Activated CD4-positive, alpha-beta T cell treated with anti-CD3 and anti-CD28 coated beads for 36 hours (primary cell): Measurements from ENCODE around the gene GALNTL6. TPM values are rescaled to one million over a fixed set of nuclear protein-coding genes. Genes with fewer than 3 reads are reported as not detected.

ENCODE experiments used
- ATAC-seq: fragments of 200-7000 bp; cut with Tn5 transposase; one replicate; pipeline ENCODE4 v1.10.0; 2021; ENCODE audit warnings: mild to moderate bottlenecking, moderate library complexity
- CTCF ChIA-PET: fragments of 350-600 bp; sonication (Branson Sonifier 250); formaldehyde crosslinking; loops from one replicate; lab custom pipeline; 2021; ENCODE audit warnings: antibody characterized with exemption; lab: Charles Lee
- POLR2A ChIA-PET: fragments of 350-600 bp; sonication (Branson Sonifier 250); formaldehyde crosslinking; loops from one replicate; lab custom pipeline; 2021; ENCODE audit warnings: antibody characterized with exemption, inconsistent platforms; lab: Charles Lee
- DNase-seq: peaks from one replicate; pipeline ENCODE4 v3.0.0-alpha.2; 2020
- H3K27ac Mint-ChIP-seq: one replicate; pipeline ENCODE4 v1.8.0; 2021; ENCODE audit warnings: mixed read lengths
- H3K27me3 Mint-ChIP-seq: one replicate; pipeline ENCODE4 v1.8.0; 2021; ENCODE audit warnings: mixed read lengths
- H3K36me3 Mint-ChIP-seq: one replicate; pipeline ENCODE4 v1.8.0; 2021; ENCODE audit warnings: low read depth, mixed read lengths
- H3K4me1 Mint-ChIP-seq: one replicate; pipeline ENCODE4 v1.8.0; 2021; ENCODE audit warnings: mixed read lengths
- H3K4me3 Mint-ChIP-seq: one replicate; pipeline ENCODE4 v1.8.0; 2021; ENCODE audit warnings: mild to moderate bottlenecking, moderate library complexity, mixed read lengths
- H3K9me3 Mint-ChIP-seq: one replicate; pipeline ENCODE4 v1.8.0; 2021; ENCODE audit warnings: low read depth, mixed read lengths
- intact Hi-C, 2 experiments: fragments of 100-400 bp; cut with DNase I in 1 of 2; cut with micrococcal nuclease in 1 of 2; formaldehyde crosslinking; loops; one replicate each; pipeline versions ENCODE4 v1.14.2 to v1.15.1; 2022 to 2024; cut with DNase I, micrococcal nuclease
- total RNA-seq, 2 experiments: library from RNA; stranded (reverse); gene quantifications; one replicate each; pipeline ENCODE4 v1.2.3, GENCODE V29; 2021

The GALNTL6 gene
- total RNA-seq, 2 experiments from 2014 or later = not detected

DNA sequence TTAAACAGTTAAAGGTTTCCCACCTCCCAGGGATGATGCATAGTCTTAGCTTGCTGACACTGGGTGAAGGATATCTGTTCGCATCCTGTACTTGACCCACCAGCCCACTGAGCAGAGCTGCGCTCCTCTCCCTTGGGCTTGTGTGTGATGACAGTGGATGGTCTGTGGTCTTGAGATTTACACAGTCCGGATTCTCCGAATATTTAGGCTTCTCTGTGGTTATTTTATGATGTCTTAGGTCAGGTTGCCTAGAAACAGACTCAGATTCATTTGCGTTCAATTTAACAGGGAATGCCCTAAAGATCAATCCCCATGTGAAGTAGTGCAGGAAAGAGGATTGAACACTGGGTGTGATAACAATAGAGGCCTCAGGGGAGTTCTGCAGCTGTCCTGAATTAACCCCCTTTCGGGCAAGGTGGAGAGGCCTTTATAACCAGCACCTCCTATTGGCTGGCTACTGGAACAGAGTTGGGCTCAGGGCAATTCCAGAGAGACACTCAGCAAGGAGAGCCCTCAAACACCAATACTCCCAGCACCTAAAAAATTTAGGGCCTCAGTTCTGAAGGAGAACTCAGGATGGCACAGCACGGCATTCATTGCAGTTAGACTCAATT lies 702.2 kb downstream of the GALNTL6 start:
- H3K27me3 Mint-ChIP-seq = no peaks in the 10 kb centered on the region
- H3K4me3 Mint-ChIP-seq = no peak overlapping the region
- H3K27ac Mint-ChIP-seq = no peak overlapping the region
- ChIA-PET POLR2A (interaction anchor here (0.6 kb wide), 1 partner anchor 159 kb away, joined by 3 read pairs; no protein-coding TSS in a partner anchor), CTCF (interaction anchor here (1.0 kb wide), 1 partner anchor 14 kb away, joined by 4 read pairs; no protein-coding TSS in a partner anchor)
- no peaks in the 10 kb centered on the region for H3K36me3 Mint-ChIP-seq
- ATAC-seq = no peak
- intact Hi-C loops = no loop called here
- no peaks in the 10 kb centered on the region for H3K4me1 Mint-ChIP-seq
- DNase-seq = no peak
- peaks cover 2% of the 10 kb centered on the region for H3K9me3 Mint-ChIP-seq

DNA sequence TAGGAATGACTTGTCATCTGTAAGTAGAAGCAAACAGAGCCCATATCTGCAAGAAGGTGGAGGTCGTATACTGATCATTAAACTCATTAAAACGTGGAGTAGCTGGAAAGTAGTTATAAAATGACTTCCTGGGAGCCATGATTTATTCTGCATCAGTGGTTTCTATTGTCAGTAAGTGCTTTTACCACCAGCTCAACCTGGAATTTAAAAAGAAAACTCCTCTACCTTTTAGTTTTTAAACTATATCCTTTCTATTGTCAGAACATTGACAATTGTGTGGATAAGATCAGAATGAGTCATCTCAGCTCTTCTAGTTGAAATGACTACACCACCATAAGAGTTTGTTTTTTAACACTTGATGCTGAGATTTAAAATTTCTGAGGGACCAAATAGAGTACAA lies 704.2 kb downstream of the GALNTL6 start:
- H3K9me3 Mint-ChIP-seq = peaks cover 2% of the 10 kb centered on the region
- no peak overlapping the region for H3K4me3 Mint-ChIP-seq
- ATAC-seq (no peak), DNase-seq (no peak)
- no peak overlapping the region for H3K27ac Mint-ChIP-seq
- intact Hi-C loops = loop anchor here in 1 of 2 experiments (2.0 kb wide), 1 partner anchor 17 kb away; no protein-coding TSS in a partner anchor
- H3K36me3 Mint-ChIP-seq = no peaks in the 10 kb centered on the region
- CTCF ChIA-PET = no interaction called here
- POLR2A ChIA-PET = no interaction called here
- H3K27me3 Mint-ChIP-seq = no peaks in the 10 kb centered on the region
- no peaks in the 10 kb centered on the region for H3K4me1 Mint-ChIP-seq

DNA sequence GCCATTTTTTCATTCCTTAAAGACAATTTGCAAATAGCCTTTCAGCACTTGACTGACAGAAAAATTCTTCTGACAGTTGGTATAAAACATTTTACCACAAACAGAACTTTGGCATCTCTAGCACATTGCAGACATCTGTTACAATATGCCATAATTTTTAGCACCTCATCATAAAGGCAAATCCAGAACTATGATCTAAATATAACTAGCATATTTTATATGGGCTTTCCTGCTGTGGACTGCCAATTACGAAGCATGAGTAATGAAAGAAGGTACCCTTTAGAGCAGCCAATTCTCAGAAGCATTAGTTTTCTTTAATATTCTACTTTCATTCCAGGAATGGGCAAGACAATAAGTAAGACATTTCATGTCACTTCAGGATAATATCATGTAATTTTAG lies 708.0 kb downstream of the GALNTL6 start:
- ATAC-seq (no peak), DNase-seq (no peak)
- intact Hi-C loops = no loop called here
- Mint-ChIP-seq H3K4me1 (no peaks in the 10 kb centered on the region), H3K4me3 (no peak overlapping the region), H3K9me3 (no peaks in the 10 kb centered on the region), H3K36me3 (no peaks in the 10 kb centered on the region), H3K27ac (no peak overlapping the region), H3K27me3 (no peaks in the 10 kb centered on the region)
- CTCF ChIA-PET = no interaction called here
- POLR2A ChIA-PET = no interaction called here

DNA sequence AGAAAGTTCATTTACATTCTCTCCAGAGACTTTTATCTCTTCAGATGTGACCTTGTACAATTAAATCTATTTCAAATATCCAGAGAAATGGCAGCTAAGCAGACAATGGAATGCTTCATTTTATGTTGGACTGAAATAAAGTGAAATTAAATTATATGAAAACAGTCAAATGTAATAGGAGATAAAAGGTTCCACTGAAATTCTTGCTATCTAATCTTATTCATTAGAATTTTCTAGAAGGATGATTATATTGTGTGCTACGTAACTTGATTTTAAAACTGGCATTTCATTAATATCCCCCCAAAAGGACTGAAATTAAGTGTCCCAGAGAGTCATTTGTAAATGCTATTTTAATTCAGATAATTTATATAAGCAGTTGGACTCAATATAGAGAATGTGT lies 708.5 kb downstream of the GALNTL6 start:
- CTCF ChIA-PET = no interaction called here
- no peaks in the 10 kb centered on the region for H3K9me3 Mint-ChIP-seq
- no peak for ATAC-seq
- no peaks in the 10 kb centered on the region for H3K27me3 Mint-ChIP-seq
- DNase-seq = no peak
- H3K4me3 Mint-ChIP-seq = no peak overlapping the region
- no peaks in the 10 kb centered on the region for H3K4me1 Mint-ChIP-seq
- no peak overlapping the region for H3K27ac Mint-ChIP-seq
- POLR2A ChIA-PET = no interaction called here
- no peaks in the 10 kb centered on the region for H3K36me3 Mint-ChIP-seq
- intact Hi-C loops = no loop called here

DNA sequence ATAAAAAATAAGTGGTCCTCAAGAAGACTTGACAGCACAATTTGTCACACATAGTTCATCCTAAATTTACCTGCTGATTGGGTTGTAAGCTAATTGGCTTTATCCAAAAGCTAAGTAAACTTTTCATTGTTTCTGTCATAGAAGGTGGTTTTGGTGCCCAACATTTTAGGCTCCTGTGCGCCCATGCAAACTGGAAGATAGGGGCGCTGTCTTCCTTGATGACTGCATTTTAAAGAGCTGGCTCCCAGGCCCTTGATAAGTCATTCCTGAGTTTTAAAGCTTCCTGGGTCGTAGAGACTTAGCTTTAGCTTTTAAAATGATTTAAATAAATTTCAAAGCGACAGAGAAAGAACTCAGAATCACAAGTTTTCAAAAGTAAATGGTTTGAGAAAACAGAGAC lies 730.0 kb downstream of the GALNTL6 start:
- H3K27me3 Mint-ChIP-seq = no peaks in the 10 kb centered on the region
- POLR2A ChIA-PET = no interaction called here
- H3K4me3 Mint-ChIP-seq = no peak overlapping the region
- CTCF ChIA-PET = no interaction called here
- no peak for ATAC-seq
- intact Hi-C loops = no loop called here
- no peak overlapping the region for H3K27ac Mint-ChIP-seq
- no peak for DNase-seq
- no peaks in the 10 kb centered on the region for H3K4me1 Mint-ChIP-seq
- no peaks in the 10 kb centered on the region for H3K36me3 Mint-ChIP-seq
- peaks cover 3% of the 10 kb centered on the region for H3K9me3 Mint-ChIP-seq

DNA sequence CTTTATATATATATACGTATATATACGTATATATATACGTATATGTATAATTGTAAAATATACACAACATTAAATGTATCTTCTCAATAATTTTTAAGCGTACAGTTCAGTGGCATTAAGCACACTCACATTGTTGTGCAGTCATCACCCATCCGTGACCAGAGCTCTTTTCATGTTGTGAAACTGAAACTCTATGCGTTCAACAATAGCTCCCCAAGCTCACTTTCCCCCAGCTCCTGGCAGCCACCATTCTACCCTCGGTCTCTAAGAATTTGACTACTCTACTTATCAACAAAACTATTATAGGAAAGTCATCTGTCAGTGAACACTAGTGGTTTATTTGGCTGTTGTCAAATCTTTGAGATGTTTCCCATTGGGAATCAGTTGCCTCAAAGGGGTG lies 733.6 kb downstream of the GALNTL6 start:
- ChIA-PET POLR2A (no interaction called here), CTCF (no interaction called here)
- intact Hi-C loops = no loop called here
- ATAC-seq (no peak), DNase-seq (no peak)
- Mint-ChIP-seq H3K27ac (no peak overlapping the region), H3K36me3 (no peaks in the 10 kb centered on the region), H3K27me3 (no peaks in the 10 kb centered on the region), H3K9me3 (no peaks in the 10 kb centered on the region), H3K4me3 (no peak overlapping the region), H3K4me1 (no peaks in the 10 kb centered on the region)

DNA sequence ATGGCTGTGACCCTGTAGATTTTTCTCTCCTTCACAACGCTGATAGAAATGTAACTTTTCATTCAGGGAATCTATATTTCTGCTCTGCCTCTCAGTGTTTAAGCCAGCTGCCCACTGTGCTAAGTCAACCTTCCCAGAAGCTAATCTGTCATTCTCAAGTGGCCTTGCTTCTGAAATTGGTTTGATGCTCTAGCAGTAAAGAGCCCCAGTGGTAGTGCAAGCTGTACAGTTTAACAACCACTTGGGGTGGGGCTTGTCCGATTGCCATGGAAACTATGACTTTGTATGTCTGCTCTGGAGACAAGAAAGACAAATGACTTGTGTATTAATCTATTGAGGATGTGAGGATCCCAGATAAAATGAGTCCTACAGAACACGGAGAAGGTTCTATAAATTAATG lies 734.5 kb downstream of the GALNTL6 start:
- H3K9me3 Mint-ChIP-seq = no peaks in the 10 kb centered on the region
- DNase-seq (no peak), ATAC-seq (no peak)
- no peak overlapping the region for H3K27ac Mint-ChIP-seq
- H3K36me3 Mint-ChIP-seq = no peaks in the 10 kb centered on the region
- no peaks in the 10 kb centered on the region for H3K4me1 Mint-ChIP-seq
- intact Hi-C loops = no loop called here
- H3K4me3 Mint-ChIP-seq = no peak overlapping the region
- ChIA-PET POLR2A (no interaction called here), CTCF (no interaction called here)
- H3K27me3 Mint-ChIP-seq = no peaks in the 10 kb centered on the region

DNA sequence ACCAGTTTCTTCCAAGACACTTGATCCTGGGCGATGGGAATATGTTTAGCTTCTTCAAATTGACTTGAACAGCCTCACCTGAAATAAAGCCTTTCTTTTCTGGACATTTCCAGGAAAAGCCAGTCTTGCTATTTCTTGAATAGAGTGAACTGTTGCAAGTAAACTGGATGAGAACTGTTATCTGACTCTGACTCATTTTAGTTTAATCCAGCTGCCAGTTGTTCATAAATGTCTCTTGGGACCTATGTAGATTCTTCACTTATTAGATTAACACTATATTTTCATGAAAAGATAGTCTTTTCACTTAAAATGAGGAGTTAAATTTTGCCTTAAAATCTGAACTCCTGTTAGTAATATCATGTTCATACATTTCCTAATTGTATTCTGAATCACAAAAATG lies 740.0 kb downstream of the GALNTL6 start:
- DNase-seq = no peak
- no peak for ATAC-seq
- H3K36me3 Mint-ChIP-seq = no peaks in the 10 kb centered on the region
- no peaks in the 10 kb centered on the region for H3K4me1 Mint-ChIP-seq
- ChIA-PET POLR2A (no interaction called here), CTCF (no interaction called here)
- intact Hi-C loops = no loop called here
- no peak overlapping the region for H3K27ac Mint-ChIP-seq
- H3K4me3 Mint-ChIP-seq = no peak overlapping the region
- no peaks in the 10 kb centered on the region for H3K27me3 Mint-ChIP-seq
- H3K9me3 Mint-ChIP-seq = no peaks in the 10 kb centered on the region

DNA sequence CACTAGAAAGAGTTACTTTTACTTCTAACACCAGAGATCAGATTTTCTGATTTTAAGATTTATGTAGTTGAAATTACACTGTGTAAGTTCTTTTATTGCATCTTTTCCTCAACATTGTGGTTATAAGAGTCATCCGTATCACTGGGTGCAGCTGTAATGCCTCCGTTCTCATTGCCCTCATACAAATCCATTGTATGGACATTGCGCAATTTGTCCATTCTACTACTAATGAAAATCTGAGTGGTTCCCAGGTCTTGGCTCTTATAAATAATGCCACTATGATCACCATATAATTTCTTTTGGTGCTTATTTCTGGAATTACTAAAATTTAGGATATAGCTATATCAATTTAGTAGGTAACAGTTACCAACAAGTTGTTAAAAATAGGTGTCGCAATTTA lies 741.4 kb downstream of the GALNTL6 start:
- ChIA-PET CTCF (no interaction called here), POLR2A (no interaction called here)

DNA sequence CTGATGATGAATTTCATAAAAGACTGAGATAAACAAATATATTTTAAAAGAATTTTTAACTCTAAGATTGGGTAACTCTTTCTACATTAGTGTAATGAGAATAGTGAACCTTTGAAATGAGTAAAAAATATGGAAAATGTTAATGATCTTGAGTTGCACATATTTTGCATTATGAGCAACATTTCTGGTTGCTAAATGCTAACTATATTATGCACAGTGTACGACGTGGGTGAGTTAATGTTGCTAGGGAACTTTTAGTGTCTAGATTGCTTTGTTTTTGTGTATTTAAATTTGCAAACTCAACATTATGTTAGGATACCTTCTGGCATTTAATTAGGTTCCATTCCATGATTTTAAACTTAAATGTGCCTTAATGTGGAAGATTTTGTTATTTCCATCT lies 742.5 kb downstream of the GALNTL6 start:
- CTCF ChIA-PET = no interaction called here
- POLR2A ChIA-PET = no interaction called here
- DNase-seq (no peak), ATAC-seq (no peak)
- Mint-ChIP-seq H3K36me3 (no peaks in the 10 kb centered on the region), H3K27ac (no peak overlapping the region), H3K4me1 (no peaks in the 10 kb centered on the region), H3K9me3 (no peaks in the 10 kb centered on the region), H3K4me3 (no peak overlapping the region), H3K27me3 (no peaks in the 10 kb centered on the region)
- intact Hi-C loops = no loop called here

More for the DNA sequence above, 741.4 kb downstream of the GALNTL6 start:
- H3K4me1 Mint-ChIP-seq = no peaks in the 10 kb centered on the region
- no peak overlapping the region for H3K27ac Mint-ChIP-seq
- no peak overlapping the region for H3K4me3 Mint-ChIP-seq
- H3K27me3 Mint-ChIP-seq = no peaks in the 10 kb centered on the region
- DNase-seq = no peak
- no peaks in the 10 kb centered on the region for H3K9me3 Mint-ChIP-seq
- intact Hi-C loops = no loop called here
- no peak for ATAC-seq
- no peaks in the 10 kb centered on the region for H3K36me3 Mint-ChIP-seq

DNA sequence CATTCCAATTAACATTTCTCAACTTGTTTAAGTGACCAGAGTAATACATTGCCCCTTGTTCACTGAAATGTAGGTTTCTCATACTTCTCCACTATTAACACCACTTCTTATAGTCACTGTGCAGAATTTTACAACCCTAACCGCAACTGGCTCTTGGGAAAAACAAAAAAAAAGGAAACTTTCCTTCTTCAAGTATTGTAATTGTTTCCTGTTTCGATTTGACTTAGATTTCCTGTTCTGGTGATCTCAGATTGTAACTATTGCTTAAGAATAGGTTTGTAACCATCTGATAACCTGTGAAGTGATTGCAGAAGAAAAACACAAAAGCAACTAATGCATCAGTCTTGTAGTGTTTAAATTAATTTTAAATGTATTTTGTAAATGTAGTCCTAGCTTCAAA lies 760.7 kb downstream of the GALNTL6 start:
- intact Hi-C loops = no loop called here
- Mint-ChIP-seq H3K36me3 (no peaks in the 10 kb centered on the region), H3K4me3 (no peak overlapping the region), H3K9me3 (peaks cover 2% of the 10 kb centered on the region), H3K4me1 (no peaks in the 10 kb centered on the region), H3K27me3 (no peaks in the 10 kb centered on the region), H3K27ac (no peak overlapping the region)
- POLR2A ChIA-PET = no interaction called here
- DNase-seq (no peak), ATAC-seq (no peak)
- CTCF ChIA-PET = interaction anchor here (0.5 kb wide), 1 partner anchor 218 kb away, joined by 3 read pairs; no protein-coding TSS in a partner anchor

DNA sequence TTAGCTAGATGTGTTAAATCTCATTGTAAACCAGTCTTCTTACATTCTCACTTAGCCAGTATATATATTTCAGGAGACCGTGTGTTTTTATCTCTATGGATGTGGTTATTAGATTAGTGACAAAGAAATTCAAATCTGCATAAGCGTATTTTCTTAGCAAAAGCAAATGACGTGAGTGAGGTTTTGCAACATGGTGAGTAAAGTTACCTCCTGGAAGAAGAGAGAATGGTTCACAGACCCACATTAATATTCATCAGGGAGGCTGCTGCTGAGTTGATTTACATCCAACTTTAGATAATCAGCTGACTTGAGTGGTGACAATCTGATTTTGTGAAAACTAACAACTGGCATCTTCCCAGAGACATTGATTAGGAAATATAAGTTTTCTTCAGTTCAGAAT lies 765.5 kb downstream of the GALNTL6 start:
- Mint-ChIP-seq H3K36me3 (no peaks in the 10 kb centered on the region), H3K27ac (no peak overlapping the region), H3K9me3 (no peaks in the 10 kb centered on the region), H3K4me3 (no peak overlapping the region), H3K27me3 (no peaks in the 10 kb centered on the region), H3K4me1 (no peaks in the 10 kb centered on the region)
- ChIA-PET POLR2A (no interaction called here), CTCF (interaction anchor here (0.6 kb wide), 1 partner anchor 27 kb away, joined by 3 read pairs; no protein-coding TSS in a partner anchor)
- intact Hi-C loops = no loop called here
- no peak for ATAC-seq
- DNase-seq = no peak
